Thyroid gland (tissue), 4 donors: ENCODE results near the gene JUP.

ENCODE experiments used
- CTCF ChIP-seq, 6 experiments: fragments of 200-600 bp in 3 of 6; fragments of 450-650 bp in 3 of 6; sonication (generic) in 3 of 6; IDR thresholded peaks; one replicate each; pipeline ENCODE4 v1.5.1; 2016 to 2019; ENCODE audit warnings: antibody characterized with exemption in 6 of 6, mild to moderate bottlenecking in 2 of 6, inconsistent platforms in 1 of 6, moderate library complexity in 1 of 6
- POLR2A ChIP-seq, 2 donors: fragments of 450-650 bp; IDR thresholded peaks; one replicate each; pipeline ENCODE4 v1.6.1; 2017; ENCODE audit warnings: antibody characterized with exemption in 2 of 2, mild to moderate bottlenecking in 2 of 2, moderate library complexity in 1 of 2

- TF ChIP-seq CTCF (IDR thresholded peaks at IDR 0.05) (peak; percentile 91 to 100 (median 97)), POLR2A (IDR thresholded peaks at IDR 0.05) (peak in 1 of 2 donors; percentile 33)
These were observed 15.1 kb upstream of the JUP start for GRCh38 chr17:41801374-41802271.
